Neural progenitor cell (in vitro differentiated cells): ENCODE measurements around the gene CERT1. TPM values are rescaled to one million over a fixed set of nuclear protein-coding genes. Genes with fewer than 3 reads are reported as not detected.

ENCODE experiments used
- DNase-seq: peaks from one replicate; pipeline ENCODE4 v3.0.0-alpha.2; 2016; ENCODE audit warnings: low spot score
- H2AFZ ChIP-seq: fragments of 200-600 bp; sonication (generic); replicated peaks from 2 replicates; pipeline ENCODE4 v1.6.1; 2016; ENCODE audit warnings: antibody characterized with exemption
- H3F3A ChIP-seq: fragments of 200-600 bp; sonication (generic); 2 replicates; pipeline ENCODE4 v1.6.1; 2016; ENCODE audit warnings: antibody characterized with exemption, low read depth
- H3K27ac ChIP-seq: fragments of 200-600 bp; sonication (generic); 2 replicates; pipeline ENCODE4 v1.5.1; 2016; ENCODE audit warnings: mild to moderate bottlenecking
- H3K27me3 ChIP-seq: fragments of 200-600 bp; sonication (generic); 2 replicates; pipeline ENCODE4 v1.6.1; 2016; ENCODE audit warnings: mild to moderate bottlenecking, moderate library complexity
- H3K36me3 ChIP-seq: fragments of 200-600 bp; sonication (generic); 2 replicates; pipeline ENCODE4 v1.5.1; 2016
- H3K4me1 ChIP-seq: fragments of 200-600 bp; sonication (generic); 2 replicates; pipeline ENCODE4 v1.6.1; 2016; ENCODE audit warnings: mixed run types
- H3K4me2 ChIP-seq: fragments of 200-600 bp; sonication (generic); 2 replicates; pipeline ENCODE4 v1.6.1; 2016
- H3K4me3 ChIP-seq: fragments of 200-600 bp; sonication (generic); 2 replicates; pipeline ENCODE4 v1.5.1; 2016
- H3K79me2 ChIP-seq: fragments of 200-600 bp; sonication (generic); 2 replicates; pipeline ENCODE4 v1.6.1; 2016; ENCODE audit warnings: low read depth
- H3K9ac ChIP-seq: fragments of 200-600 bp; sonication (generic); 2 replicates; pipeline ENCODE4 v1.6.1; 2016
- H3K9me3 ChIP-seq: fragments of 200-600 bp; sonication (generic); 2 replicates; pipeline ENCODE4 v1.5.1; 2016; ENCODE audit warnings: low read depth
- H4K20me1 ChIP-seq: fragments of 200-600 bp; sonication (generic); 2 replicates; pipeline ENCODE4 v1.6.1; 2016; ENCODE audit warnings: low read depth
- H3K27ac Mint-ChIP-seq: 3 replicates; pipeline ENCODE4 v1.8.0; 2021; ENCODE audit warnings: mixed read lengths
- H3K27me3 Mint-ChIP-seq: 2 replicates; pipeline ENCODE4 v1.8.0; 2022; ENCODE audit warnings: low read depth, mild to moderate bottlenecking, inconsistent platforms, moderate library complexity, mixed read lengths; ENCODE audit not compliant: insufficient read depth
- H3K36me3 Mint-ChIP-seq: 3 replicates; pipeline ENCODE4 v1.8.0; 2021; ENCODE audit warnings: mixed read lengths
- H3K4me1 Mint-ChIP-seq: 3 replicates; pipeline ENCODE4 v1.8.0; 2021; ENCODE audit warnings: mixed read lengths
- H3K4me3 Mint-ChIP-seq: 3 replicates; pipeline ENCODE4 v1.8.0; 2021; ENCODE audit warnings: mild to moderate bottlenecking, moderate library complexity, mixed read lengths
- H3K9me3 Mint-ChIP-seq: 3 replicates; pipeline ENCODE4 v1.8.0; 2020; ENCODE audit warnings: mixed read lengths
- EZH2 ChIP-seq: fragments of 200-600 bp; sonication (generic); IDR thresholded peaks from 2 replicates; pipeline ENCODE4 v1.6.1; 2017; ENCODE audit warnings: antibody characterized with exemption, mild to moderate bottlenecking, moderate library complexity
- EZH2phosphoT487 ChIP-seq: fragments of 200-600 bp; sonication (generic); IDR thresholded peaks from 2 replicates; pipeline ENCODE4 v1.6.1; 2017; ENCODE audit warnings: antibody characterized with exemption
- total RNA-seq: library from RNA; depleted of rRNA; stranded (reverse); fragments of >200 nt; gene quantifications from 2 replicates; pipeline ENCODE4 v1.2.3, GENCODE V29; 2015; ENCODE audit warnings: low replicate concordance
- TF ChIP-seq, protein P1 (sequence below): fragments of 200-600 bp; sonication (generic); IDR thresholded peaks from 2 replicates; pipeline ENCODE4 v1.5.1; 2017; ENCODE audit warnings: antibody characterized with exemption, mild to moderate bottlenecking

The CERT1 gene
- total RNA-seq, 1 donor from 2014 or later, result 50.4 TPM

DNA sequence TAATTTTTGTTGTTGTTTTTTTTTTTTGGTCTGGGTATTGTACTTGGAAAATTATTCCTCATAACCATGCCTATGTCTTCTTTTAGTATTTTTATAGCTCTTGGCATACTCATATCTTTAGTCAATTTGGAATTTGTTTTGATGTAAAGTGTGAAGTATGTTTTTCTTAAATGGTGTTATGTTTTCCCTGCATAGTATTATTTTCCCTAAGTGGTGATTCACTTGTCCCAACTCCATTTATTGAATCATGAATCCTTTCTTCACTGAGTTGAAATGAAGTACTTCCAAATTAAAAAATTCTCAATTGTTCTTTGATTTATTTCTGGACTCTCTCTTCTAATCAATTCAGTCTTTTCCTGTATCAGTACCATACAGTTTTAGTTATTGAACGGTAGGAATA, 46.8 kb upstream of the CERT1 start:
- no peaks in the 10 kb centered on the region for H4K20me1 ChIP-seq
- no peaks in the 10 kb centered on the region for H3K36me3 ChIP-seq
- H2AFZ ChIP-seq, result no peak overlapping the region
- H3K79me2 ChIP-seq, result peaks cover 10% of the 10 kb centered on the region
- H3K27me3 Mint-ChIP-seq, result peaks cover 2% of the 10 kb centered on the region
- no peak overlapping the region for H3K4me3 ChIP-seq
- H3K9me3 ChIP-seq, result peaks cover 4% of the 10 kb centered on the region
- H3K4me1 ChIP-seq, result no peaks in the 10 kb centered on the region
- H3K4me2 ChIP-seq, result no peak overlapping the region
- no peak overlapping the region for H3K27ac ChIP-seq
- no peak overlapping the region for H3K9ac ChIP-seq
- no peak overlapping the region for H3K27ac Mint-ChIP-seq
- no peak overlapping the region for H3K4me3 Mint-ChIP-seq
- no peak for DNase-seq
- no peaks in the 10 kb centered on the region for H3F3A ChIP-seq
- TF ChIP-seq EZH2phosphoT487, result no peak
- TF ChIP-seq, protein P1, sequence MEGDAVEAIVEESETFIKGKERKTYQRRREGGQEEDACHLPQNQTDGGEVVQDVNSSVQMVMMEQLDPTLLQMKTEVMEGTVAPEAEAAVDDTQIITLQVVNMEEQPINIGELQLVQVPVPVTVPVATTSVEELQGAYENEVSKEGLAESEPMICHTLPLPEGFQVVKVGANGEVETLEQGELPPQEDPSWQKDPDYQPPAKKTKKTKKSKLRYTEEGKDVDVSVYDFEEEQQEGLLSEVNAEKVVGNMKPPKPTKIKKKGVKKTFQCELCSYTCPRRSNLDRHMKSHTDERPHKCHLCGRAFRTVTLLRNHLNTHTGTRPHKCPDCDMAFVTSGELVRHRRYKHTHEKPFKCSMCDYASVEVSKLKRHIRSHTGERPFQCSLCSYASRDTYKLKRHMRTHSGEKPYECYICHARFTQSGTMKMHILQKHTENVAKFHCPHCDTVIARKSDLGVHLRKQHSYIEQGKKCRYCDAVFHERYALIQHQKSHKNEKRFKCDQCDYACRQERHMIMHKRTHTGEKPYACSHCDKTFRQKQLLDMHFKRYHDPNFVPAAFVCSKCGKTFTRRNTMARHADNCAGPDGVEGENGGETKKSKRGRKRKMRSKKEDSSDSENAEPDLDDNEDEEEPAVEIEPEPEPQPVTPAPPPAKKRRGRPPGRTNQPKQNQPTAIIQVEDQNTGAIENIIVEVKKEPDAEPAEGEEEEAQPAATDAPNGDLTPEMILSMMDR, result no peak
- no peak for TF ChIP-seq EZH2
- H3K36me3 Mint-ChIP-seq, result peaks cover 47% of the 10 kb centered on the region
- H3K27me3 ChIP-seq, result no peaks in the 10 kb centered on the region
- H3K9me3 Mint-ChIP-seq, result peaks cover 26% of the 10 kb centered on the region
- H3K4me1 Mint-ChIP-seq, result no peaks in the 10 kb centered on the region

DNA sequence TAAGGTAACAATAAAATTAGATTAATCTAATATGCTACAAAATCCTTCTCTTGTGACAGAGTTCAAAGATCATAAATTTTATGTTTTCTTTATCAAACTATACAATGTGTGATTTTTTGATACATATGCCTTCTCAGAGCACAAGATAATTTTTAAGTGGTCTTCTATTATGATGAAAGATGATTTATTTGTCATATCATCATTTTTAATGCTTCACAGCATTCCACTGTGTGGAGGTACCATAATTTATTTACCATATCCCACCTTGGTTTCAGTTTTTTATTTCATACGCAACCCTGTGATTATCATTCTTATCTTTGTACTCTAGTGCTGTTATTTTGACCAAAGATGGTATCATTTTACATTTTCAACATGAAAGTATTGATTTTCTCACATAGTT, 41.9 kb upstream of the CERT1 start:
- Histone ChIP-seq H3K4me2 (no peak overlapping the region), H3F3A (no peaks in the 10 kb centered on the region), H3K79me2 (no peaks in the 10 kb centered on the region), H3K9ac (no peak overlapping the region), H3K4me1 (no peaks in the 10 kb centered on the region), H3K27me3 (no peaks in the 10 kb centered on the region), H3K27ac (no peak overlapping the region), H2AFZ (no peak overlapping the region), H3K9me3 (no peaks in the 10 kb centered on the region), H3K36me3 (peaks cover 8% of the 10 kb centered on the region), H3K4me3 (no peak overlapping the region), H4K20me1 (no peaks in the 10 kb centered on the region)
- Mint-ChIP-seq H3K36me3 (peaks cover 31% of the 10 kb centered on the region), H3K9me3 (peaks cover 7% of the 10 kb centered on the region), H3K27ac (no peak overlapping the region), H3K4me3 (no peak overlapping the region), H3K27me3 (peaks cover 2% of the 10 kb centered on the region), H3K4me1 (no peaks in the 10 kb centered on the region)
- DNase-seq, result no peak
- TF ChIP-seq EZH2phosphoT487 (no peak), EZH2 (no peak)
- TF ChIP-seq, protein P1, result no peak

DNA sequence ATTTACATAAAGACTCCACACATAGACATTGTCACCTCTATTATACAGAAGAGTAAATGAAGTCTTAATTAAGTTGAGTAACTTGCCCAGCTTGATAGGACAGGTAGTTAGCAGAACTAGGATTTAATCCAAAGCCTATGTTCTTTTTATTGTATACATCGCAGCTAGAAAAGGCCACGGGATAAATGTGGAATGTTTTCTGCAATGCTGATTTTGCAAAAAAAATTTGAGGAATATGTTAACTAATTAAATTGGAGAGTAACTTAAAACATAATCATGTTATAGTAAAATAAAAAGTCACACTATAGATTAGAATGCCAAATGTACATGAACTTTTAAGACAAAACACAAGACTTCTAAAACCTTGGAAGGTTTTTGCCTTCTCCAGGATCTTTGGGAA, 41.3 kb upstream of the CERT1 start:
- no peak overlapping the region for H2AFZ ChIP-seq
- H3K36me3 Mint-ChIP-seq, result peaks cover 28% of the 10 kb centered on the region
- no peak overlapping the region for H3K4me3 ChIP-seq
- no peak overlapping the region for H3K27ac ChIP-seq
- no peaks in the 10 kb centered on the region for H3K4me1 Mint-ChIP-seq
- TF ChIP-seq EZH2, result no peak
- TF ChIP-seq, protein P1, result no peak
- TF ChIP-seq EZH2phosphoT487, result no peak
- H3K9ac ChIP-seq, result no peak overlapping the region
- H3K9me3 ChIP-seq, result no peaks in the 10 kb centered on the region
- no peaks in the 10 kb centered on the region for H3K27me3 ChIP-seq
- peaks cover 4% of the 10 kb centered on the region for H3K9me3 Mint-ChIP-seq
- no peaks in the 10 kb centered on the region for H3F3A ChIP-seq
- H3K4me3 Mint-ChIP-seq, result no peak overlapping the region
- H3K27me3 Mint-ChIP-seq, result peaks cover 2% of the 10 kb centered on the region
- no peaks in the 10 kb centered on the region for H4K20me1 ChIP-seq
- no peaks in the 10 kb centered on the region for H3K4me1 ChIP-seq
- no peaks in the 10 kb centered on the region for H3K79me2 ChIP-seq
- no peak overlapping the region for H3K27ac Mint-ChIP-seq
- H3K36me3 ChIP-seq, result peaks cover 8% of the 10 kb centered on the region
- H3K4me2 ChIP-seq, result no peak overlapping the region
- no peak for DNase-seq
